PC-9 (cell line): ENCODE data around the gene NRDC.

Experiments used
- CTCF ChIP-seq: fragments of 200-600 bp; sonication (generic); conservative IDR thresholded peaks from 2 replicates; pipeline ENCODE4 v1.6.1; 2017; ENCODE audit warnings: mixed run types, antibody characterized with exemption, mild to moderate bottlenecking, moderate library complexity
- EZH2 ChIP-seq: fragments of 200-600 bp; sonication (generic); IDR thresholded peaks from 2 replicates; pipeline ENCODE4 v1.8.0; 2017; ENCODE audit warnings: antibody characterized with exemption, low read depth

- no peak for TF ChIP-seq CTCF
- TF ChIP-seq EZH2 = no peak
Measured at GRCh38 chr1:51859735-51860134, 18.8 kb downstream of the NRDC start.
